Activated B cell treated with CpG ODN at 0.5 μM for 24 hours (primary cell): ENCODE data around the gene CBS. TPM values are rescaled to one million over a fixed set of nuclear protein-coding genes. Genes with fewer than 3 reads are reported as not detected.
A peak's percentile ranks its signal among the peaks of the same experiment; 100 is the strongest.
"Not testable (repeated sequence)": the region's sequence is repeated elsewhere in the genome, so short reads cannot be mapped to it uniquely, and the experiment has no call there.

ENCODE experiments used
- ATAC-seq: fragments of 200-7000 bp; cut with Tn5 transposase; one replicate; pipeline ENCODE4 v1.10.0; 2021; ENCODE audit warnings: low read depth, mild to moderate bottlenecking, moderate library complexity
- CTCF ChIA-PET: fragments of 350-600 bp; sonication (Branson Sonifier 250); formaldehyde crosslinking; loops from one replicate; lab custom pipeline; 2021; ENCODE audit warnings: antibody characterized with exemption; lab: Charles Lee
- POLR2A ChIA-PET: fragments of 350-600 bp; sonication (Branson Sonifier 250); formaldehyde crosslinking; loops from one replicate; lab custom pipeline; 2021; ENCODE audit warnings: antibody characterized with exemption; lab: Charles Lee
- DNase-seq: peaks from one replicate; pipeline ENCODE4 v3.0.0; 2022
- H3K27ac Mint-ChIP-seq: one replicate; pipeline ENCODE4 v1.8.0; 2020; ENCODE audit warnings: mixed read lengths
- H3K27me3 Mint-ChIP-seq: one replicate; pipeline ENCODE4 v1.8.0; 2021; ENCODE audit warnings: mixed read lengths
- H3K36me3 Mint-ChIP-seq: one replicate; pipeline ENCODE4 v1.8.0; 2021; ENCODE audit warnings: low read depth, mixed read lengths
- H3K4me1 Mint-ChIP-seq: one replicate; pipeline ENCODE4 v1.8.0; 2021; ENCODE audit warnings: mixed read lengths
- H3K4me3 Mint-ChIP-seq: one replicate; pipeline ENCODE4 v1.8.0; 2020; ENCODE audit warnings: mild to moderate bottlenecking, mixed read lengths
- H3K9me3 Mint-ChIP-seq: one replicate; pipeline ENCODE4 v1.8.0; 2020; ENCODE audit warnings: mixed read lengths
- intact Hi-C: fragments of 100-400 bp; cut with micrococcal nuclease; formaldehyde crosslinking; loops from one replicate; pipeline ENCODE4 v1.15.1; 2024
- total RNA-seq: library from RNA; stranded (reverse); gene quantifications from 2 replicates; pipeline ENCODE4 v1.2.3, GENCODE V29; 2022
- TF ChIP-seq, protein P1 (sequence below): fragments of 200-600 bp; IDR thresholded peaks from one replicate; pipeline ENCODE4 v1.8.0; 2022; ENCODE audit warnings: antibody characterized with exemption, mild to moderate bottlenecking

Gene CBS
- total RNA-seq, 1 donor from 2014 or later: 22.3 TPM

DNA sequence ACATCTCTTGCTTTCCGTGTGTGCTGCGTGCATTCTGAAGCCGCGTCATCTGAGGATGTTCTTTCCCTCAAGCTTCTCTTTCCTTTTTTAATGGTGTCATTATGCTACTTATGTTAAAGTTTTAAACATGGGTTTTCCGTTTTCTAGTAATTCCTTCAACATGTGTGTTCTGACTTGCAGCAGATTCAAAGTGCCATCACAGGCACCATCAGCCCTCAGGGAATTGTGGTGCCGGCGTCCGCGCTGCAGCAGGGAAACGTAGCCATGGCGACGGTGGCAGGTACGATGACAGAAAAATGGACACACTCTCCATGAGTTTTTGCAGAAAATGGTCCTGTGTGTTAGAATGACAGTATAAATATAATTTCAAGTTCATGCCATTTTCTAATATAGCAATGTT is 58.9 kb downstream of the CBS start:
- Mint-ChIP-seq H3K4me1 (peaks cover 48% of the 10 kb centered on the region), H3K27ac (peak overlapping the region; percentile 59), H3K36me3 (peaks cover 59% of the 10 kb centered on the region), H3K9me3 (no peaks in the 10 kb centered on the region), H3K4me3 (peak overlapping the region; percentile 15), H3K27me3 (no peaks in the 10 kb centered on the region)
- intact Hi-C loops: no loop called here
- ChIA-PET CTCF (no interaction called here), POLR2A (no interaction called here)
- no peak for ATAC-seq
- no peak for DNase-seq
- TF ChIP-seq, protein P1, sequence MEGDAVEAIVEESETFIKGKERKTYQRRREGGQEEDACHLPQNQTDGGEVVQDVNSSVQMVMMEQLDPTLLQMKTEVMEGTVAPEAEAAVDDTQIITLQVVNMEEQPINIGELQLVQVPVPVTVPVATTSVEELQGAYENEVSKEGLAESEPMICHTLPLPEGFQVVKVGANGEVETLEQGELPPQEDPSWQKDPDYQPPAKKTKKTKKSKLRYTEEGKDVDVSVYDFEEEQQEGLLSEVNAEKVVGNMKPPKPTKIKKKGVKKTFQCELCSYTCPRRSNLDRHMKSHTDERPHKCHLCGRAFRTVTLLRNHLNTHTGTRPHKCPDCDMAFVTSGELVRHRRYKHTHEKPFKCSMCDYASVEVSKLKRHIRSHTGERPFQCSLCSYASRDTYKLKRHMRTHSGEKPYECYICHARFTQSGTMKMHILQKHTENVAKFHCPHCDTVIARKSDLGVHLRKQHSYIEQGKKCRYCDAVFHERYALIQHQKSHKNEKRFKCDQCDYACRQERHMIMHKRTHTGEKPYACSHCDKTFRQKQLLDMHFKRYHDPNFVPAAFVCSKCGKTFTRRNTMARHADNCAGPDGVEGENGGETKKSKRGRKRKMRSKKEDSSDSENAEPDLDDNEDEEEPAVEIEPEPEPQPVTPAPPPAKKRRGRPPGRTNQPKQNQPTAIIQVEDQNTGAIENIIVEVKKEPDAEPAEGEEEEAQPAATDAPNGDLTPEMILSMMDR: no peak

DNA sequence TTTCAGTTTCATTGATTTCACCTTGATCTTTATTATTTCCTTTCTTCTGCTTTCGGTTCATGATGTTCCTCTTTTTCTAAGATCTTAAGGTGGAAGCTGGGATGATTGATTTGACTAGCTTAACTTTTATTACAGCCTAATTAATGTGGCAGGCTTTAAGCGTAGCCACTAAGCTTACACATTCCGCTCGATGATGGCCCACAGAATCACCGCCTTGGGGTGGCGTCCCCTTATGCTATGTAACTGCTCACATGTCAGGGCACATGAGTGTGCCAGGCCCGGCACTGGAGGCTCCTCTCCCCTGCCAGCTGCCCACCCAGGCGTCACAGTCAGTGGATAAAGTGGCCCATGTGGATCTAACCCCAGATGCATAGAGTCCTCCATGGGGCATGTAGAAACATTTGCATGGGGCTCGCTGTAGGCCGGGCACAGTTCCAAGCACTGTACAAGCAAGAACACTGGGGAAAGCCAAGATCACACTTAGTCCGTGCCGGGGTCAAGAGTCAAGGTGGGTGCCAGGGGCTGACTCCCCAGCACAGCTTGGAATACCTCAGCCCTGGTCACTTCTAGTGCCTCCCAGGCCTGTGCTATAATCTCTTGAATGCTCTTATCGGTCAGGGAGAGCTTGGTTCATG is 59.6 kb downstream of the CBS start:
- peak overlapping the region; percentile 59 for H3K27ac Mint-ChIP-seq
- H3K27me3 Mint-ChIP-seq: no peaks in the 10 kb centered on the region
- ChIA-PET POLR2A (interaction anchor here (0.6 kb wide), 1 partner anchor 867 kb away, joined by 3 read pairs; no protein-coding TSS in a partner anchor), CTCF (no interaction called here)
- peak overlapping the region; percentile 46 for H3K4me3 Mint-ChIP-seq
- peak; percentile 50 for ATAC-seq
- peaks cover 45% of the 10 kb centered on the region for H3K4me1 Mint-ChIP-seq
- TF ChIP-seq, protein P1: no peak
- DNase-seq: no peak
- no peaks in the 10 kb centered on the region for H3K9me3 Mint-ChIP-seq
- H3K36me3 Mint-ChIP-seq: peaks cover 58% of the 10 kb centered on the region
- intact Hi-C loops: no loop called here

DNA sequence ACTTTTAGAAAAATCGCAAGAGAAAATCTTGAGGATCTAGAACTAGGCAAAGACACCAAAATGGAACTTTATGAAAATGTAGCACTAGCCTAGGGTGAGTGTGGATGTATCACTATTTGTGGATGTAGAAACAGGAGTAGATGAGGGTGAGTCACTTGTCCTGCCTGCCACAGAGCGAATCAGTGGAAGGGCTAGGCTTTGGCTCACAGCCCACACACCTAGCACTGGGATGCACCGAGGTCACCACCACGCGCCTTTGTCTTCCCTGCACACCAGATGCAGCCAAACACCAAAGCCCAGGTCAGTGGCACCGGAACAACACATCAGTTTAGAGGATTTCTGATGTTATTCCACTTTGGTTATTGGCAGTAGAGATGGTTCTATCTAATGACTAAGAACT is 63.0 kb downstream of the CBS start:
- Mint-ChIP-seq H3K36me3 (peaks cover 55% of the 10 kb centered on the region), H3K27ac (no peak overlapping the region), H3K4me1 (peaks cover 24% of the 10 kb centered on the region), H3K9me3 (no peaks in the 10 kb centered on the region), H3K27me3 (no peaks in the 10 kb centered on the region), H3K4me3 (no peak overlapping the region)
- intact Hi-C loops: no loop called here
- TF ChIP-seq, protein P1: no peak
- POLR2A ChIA-PET: no interaction called here
- ATAC-seq: no peak
- CTCF ChIA-PET: no interaction called here
- no peak for DNase-seq

DNA sequence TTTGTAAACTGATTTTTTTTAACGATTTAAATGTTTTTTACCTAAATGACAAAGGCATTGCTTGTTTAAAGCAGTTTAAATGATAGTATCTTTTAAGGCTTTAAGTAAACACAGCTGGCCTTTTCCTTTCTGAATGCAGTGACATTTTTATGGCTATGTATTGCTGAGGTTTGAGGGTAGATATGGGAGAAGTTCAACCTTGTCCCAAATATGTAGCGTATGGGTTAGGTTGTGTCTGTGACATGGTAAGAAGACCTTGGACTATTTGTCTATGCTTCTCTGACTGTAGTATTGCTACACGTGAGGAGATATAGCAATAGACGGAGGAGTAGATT is 68.8 kb downstream of the CBS start:
- intact Hi-C loops: no loop called here
- no peaks in the 10 kb centered on the region for H3K27me3 Mint-ChIP-seq
- TF ChIP-seq, protein P1: no peak
- H3K36me3 Mint-ChIP-seq: peaks cover 58% of the 10 kb centered on the region
- H3K4me3 Mint-ChIP-seq: no peak overlapping the region
- H3K27ac Mint-ChIP-seq: no peak overlapping the region
- no peaks in the 10 kb centered on the region for H3K9me3 Mint-ChIP-seq
- POLR2A ChIA-PET: no interaction called here
- no peaks in the 10 kb centered on the region for H3K4me1 Mint-ChIP-seq
- DNase-seq (no peak), ATAC-seq (no peak)
- CTCF ChIA-PET: no interaction called here

DNA sequence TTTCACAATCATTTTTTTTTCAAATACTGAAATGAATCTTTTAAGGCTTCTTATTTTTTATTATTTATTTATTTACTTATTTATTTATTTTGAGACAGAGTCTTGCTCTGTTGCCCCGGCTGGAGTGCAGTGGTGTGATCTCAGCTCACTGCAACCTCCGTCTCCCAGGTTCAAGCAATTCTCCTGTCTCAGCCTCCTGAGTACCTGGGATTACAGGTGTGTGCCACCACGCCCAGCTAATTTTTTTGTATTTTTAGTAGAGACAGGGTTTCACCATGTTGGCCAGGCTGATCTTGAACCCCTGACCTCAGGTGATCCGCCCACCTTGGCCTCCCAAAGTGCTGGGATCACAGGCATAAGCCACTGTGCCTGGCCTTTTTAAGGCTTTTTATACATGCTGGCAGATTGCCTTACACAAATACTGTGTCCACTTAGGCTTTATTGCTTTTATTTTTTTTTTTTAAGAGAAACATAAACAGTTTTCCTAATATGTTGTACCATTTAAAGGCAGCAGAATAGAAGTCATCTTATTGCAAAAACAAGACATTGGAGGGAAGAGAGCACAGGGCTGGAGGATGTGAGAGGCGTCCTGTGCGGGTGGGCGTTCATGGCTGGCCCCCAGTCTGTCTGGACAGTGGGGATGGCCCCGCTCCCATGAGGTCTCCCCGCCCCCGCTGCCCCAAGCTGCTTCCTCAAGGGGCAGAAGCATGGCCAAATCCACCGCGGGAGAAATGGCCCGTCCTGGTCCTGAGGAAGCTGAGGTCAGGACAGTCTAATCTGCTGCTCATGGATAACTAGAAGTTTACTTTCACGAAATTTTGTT is 69.4 kb downstream of the CBS start:
- H3K4me3 Mint-ChIP-seq, CTCF ChIA-PET, POLR2A ChIA-PET, intact Hi-C loops, DNase-seq, H3K9me3 Mint-ChIP-seq, H3K4me1 Mint-ChIP-seq, H3K27ac Mint-ChIP-seq, ATAC-seq, H3K27me3 Mint-ChIP-seq: not testable (repeated sequence)
- peaks cover 52% of the 10 kb centered on the region for H3K36me3 Mint-ChIP-seq
